Heart right ventricle (tissue), 16 donors: ENCODE data around the gene GABPB1. TPM values are rescaled to one million over a fixed set of nuclear protein-coding genes. Genes with fewer than 3 reads are reported as not detected.

Experiments used
- ATAC-seq, 8 donors: fragments of 200-7000 bp; cut with Tn5 transposase; one replicate each; pipeline ENCODE4 v1.9.1; 2020; ENCODE audit warnings: mild to moderate bottlenecking in 8 of 8, moderate library complexity in 8 of 8, moderate number of reproducible peaks in 1 of 8
- DNase-seq, 2 donors: peaks; one replicate each; pipeline ENCODE4 v3.0.0-alpha.2; 2020
- H3K27ac ChIP-seq, 10 donors: fragments of 200-600 bp; sonication (generic) in 2 of 10; one replicate each; pipeline versions ENCODE4 v1.5.0 to v1.8.0; 2020 to 2022; ENCODE audit warnings: mild to moderate bottlenecking in 3 of 10
- H3K27me3 ChIP-seq, 7 donors: fragments of 200-600 bp; one replicate each; pipeline ENCODE4 v1.8.0; 2021 to 2022; ENCODE audit warnings: mild to moderate bottlenecking in 2 of 7
- H3K36me3 ChIP-seq, 9 donors: fragments of 200-600 bp; sonication (generic) in 1 of 9; one replicate each; pipeline versions ENCODE4 v1.5.0 to v1.8.0; 2020 to 2022; ENCODE audit warnings: mild to moderate bottlenecking in 2 of 9
- H3K4me1 ChIP-seq, 9 donors: fragments of 200-600 bp; sonication (generic) in 1 of 9; one replicate each; pipeline versions ENCODE4 v1.5.0 to v1.8.0; 2020 to 2022; ENCODE audit warnings: mild to moderate bottlenecking in 4 of 9
- H3K4me3 ChIP-seq, 10 donors: fragments of 200-600 bp; sonication (generic) in 2 of 10; one replicate each; pipeline versions ENCODE4 v1.5.0 to v1.8.0; 2020 to 2022; ENCODE audit warnings: mild to moderate bottlenecking in 7 of 10, moderate library complexity in 2 of 10
- H3K9me3 ChIP-seq, 11 donors: fragments of 200-600 bp in 10 of 11; sonication (generic) in 2 of 11; one replicate each; pipeline versions ENCODE4 v1.5.0 to v1.8.0; 2013 to 2022; ENCODE audit warnings: mild to moderate bottlenecking in 2 of 11, control low read depth in 1 of 11, moderate library complexity in 1 of 11
- WGBS, 2 donors: extraction: QIAGEN DNeasy Blood & Tissue Kit; methylation state at CpG; one replicate each; pipeline ENCODE4 v1.1.7; 2013; ENCODE audit warnings: inconsistent platforms in 1 of 2; 5-methylcytosine and 5-hydroxymethylcytosine counted together
- intact Hi-C, 10 donors: fragments of 100-400 bp; cut with DNase I; formaldehyde crosslinking; loops; one replicate each; pipeline versions ENCODE4 v1.11.1 to v1.14.2; 2022
- polyA plus RNA-seq, 2 donors: library from polyadenylated mRNA; stranded (reverse); fragments of 200-250 nt; gene quantifications; one replicate each; pipeline ENCODE4 v1.2.3, GENCODE V29; 2013
- total RNA-seq, 10 donors: library from RNA; stranded (reverse); fragmentation: NEBNext Ultra II Directional in 3 of 10; extraction: Animal tissue kit (Norgen Biotek cat#: 25700) in 3 of 10; gene quantifications; one replicate each; pipeline versions ENCODE4 v1.2.1 to v1.2.4, GENCODE V29; 2021 to 2023
- TF ChIP-seq, protein P1 (sequence below), 9 donors: fragments of 200-600 bp; sonication (generic) in 2 of 9; IDR thresholded peaks; one replicate each; pipeline versions ENCODE4 v1.5.0 to v1.8.0; 2021 to 2022; ENCODE audit warnings: antibody characterized with exemption in 9 of 9, mild to moderate bottlenecking in 5 of 9, moderate library complexity in 1 of 9
- donor health status: Arrhythmogenic right ventricular cardiomyopathy.
- donor health status: ischemic (EF 13 %, LVEDD 7.1; RV severe dilation, severe dysfunction).
- donor health status: healthy with polysubstance abuse.
- donor health status: DM: no; HTN: yes; CAD: no.
- donor health status: DM: no; HTN: no; CAD: no.
- donor health status: ischemic (EF 25% LVEDD 6.9; RV normal size, moderate dysfunction).
- donor health status: ischemic (EF 25% LVEDD 5.7; RV mildly dilated, moderate dysfunction).
- donor health status: healthy.
- donor health status: DM: yes; HTN: yes; CAD: no.
- donor health status: Ischemic cardiomyopathy.
- donor health status: ischemic (EF 35%, LVEDD 5.7; RV mildly dilated, moderate dysfunction).
- donor health status: nonischemic (EF 11% LVEDD 7.7; RV severe dilation, severe dysfunction).
- donor health status: DM: yes; HTN: yes; CAD: no.
- donor health status: PGD.
- donor health status: ischemic (EF 29% LVEDD 5.4; RV normal size, mild dysfunction).
- donor health status: nonischemic (EF 23%, LVEDD 6.1; RV moderate dilation, normal function).

Gene GABPB1
- total and polyA plus RNA-seq, 12 donors = 5.3 to 12.6 (median 8.5) TPM

DNA sequence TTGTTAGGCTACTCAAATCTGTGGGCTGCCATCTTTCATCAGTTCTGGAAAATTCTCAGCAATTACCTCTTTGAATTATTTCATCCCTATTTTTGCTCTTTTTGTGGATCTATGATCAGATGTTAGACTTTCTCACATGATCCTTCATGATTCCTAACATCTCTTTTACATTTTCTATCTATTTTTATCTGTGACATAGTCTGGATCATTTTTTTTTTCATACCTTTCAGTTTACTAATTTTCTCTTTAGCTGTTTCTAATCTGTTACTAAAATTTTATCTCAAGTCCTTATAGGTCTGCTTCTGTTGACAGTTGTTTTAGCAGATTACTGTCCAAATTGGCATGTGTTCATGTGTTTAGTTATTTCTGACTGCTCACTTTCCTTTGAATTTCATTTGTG is 47.2 kb downstream of the GABPB1 start:
- intact Hi-C loops = no loop called here
- no peak for ATAC-seq

GRCh38 chr15:50304836-50305235 is 50.2 kb downstream of the GABPB1 start:
- H3K27me3 ChIP-seq = no peaks in the 10 kb centered on the region
- intact Hi-C loops = no loop called here
- no peak for ATAC-seq

More for the DNA sequence above, 47.2 kb downstream of the GABPB1 start:
- TF ChIP-seq, protein P1, sequence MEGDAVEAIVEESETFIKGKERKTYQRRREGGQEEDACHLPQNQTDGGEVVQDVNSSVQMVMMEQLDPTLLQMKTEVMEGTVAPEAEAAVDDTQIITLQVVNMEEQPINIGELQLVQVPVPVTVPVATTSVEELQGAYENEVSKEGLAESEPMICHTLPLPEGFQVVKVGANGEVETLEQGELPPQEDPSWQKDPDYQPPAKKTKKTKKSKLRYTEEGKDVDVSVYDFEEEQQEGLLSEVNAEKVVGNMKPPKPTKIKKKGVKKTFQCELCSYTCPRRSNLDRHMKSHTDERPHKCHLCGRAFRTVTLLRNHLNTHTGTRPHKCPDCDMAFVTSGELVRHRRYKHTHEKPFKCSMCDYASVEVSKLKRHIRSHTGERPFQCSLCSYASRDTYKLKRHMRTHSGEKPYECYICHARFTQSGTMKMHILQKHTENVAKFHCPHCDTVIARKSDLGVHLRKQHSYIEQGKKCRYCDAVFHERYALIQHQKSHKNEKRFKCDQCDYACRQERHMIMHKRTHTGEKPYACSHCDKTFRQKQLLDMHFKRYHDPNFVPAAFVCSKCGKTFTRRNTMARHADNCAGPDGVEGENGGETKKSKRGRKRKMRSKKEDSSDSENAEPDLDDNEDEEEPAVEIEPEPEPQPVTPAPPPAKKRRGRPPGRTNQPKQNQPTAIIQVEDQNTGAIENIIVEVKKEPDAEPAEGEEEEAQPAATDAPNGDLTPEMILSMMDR (IDR thresholded peaks at IDR 0.05) = no peak
- H3K27me3 ChIP-seq = no peaks in the 10 kb centered on the region
- H3K36me3 ChIP-seq = peaks cover 0 to 40% (median 20%) of the 10 kb centered on the region in 9 donors
- H3K4me3 ChIP-seq = no peak overlapping the region
- H3K9me3 ChIP-seq = peaks cover 0 to 17% (median 9%) of the 10 kb centered on the region in 11 donors
- H3K4me1 ChIP-seq = peaks cover 0 to under 1% (median 0%) of the 10 kb centered on the region in 9 donors
- DNase-seq = no peak
- no peak overlapping the region for H3K27ac ChIP-seq

GRCh38 chr15:50302581-50302980 is 52.4 kb downstream of the GABPB1 start:
- ATAC-seq (no peak), DNase-seq (no peak)
- intact Hi-C loops = no loop called here
- Histone ChIP-seq H3K4me1 (peaks cover 0 to 3% (median 0%) of the 10 kb centered on the region in 9 donors), H3K4me3 (no peak overlapping the region), H3K27ac (no peak overlapping the region), H3K36me3 (peaks cover 0 to 76% (median 33%) of the 10 kb centered on the region in 9 donors), H3K9me3 (peaks cover 0 to 6% (median 1%) of the 10 kb centered on the region in 11 donors), H3K27me3 (no peaks in the 10 kb centered on the region)
- WGBS, 2 donors = 89 to 100% methylated on average over 1 of the region's 1 CpG
- TF ChIP-seq, protein P1 (IDR thresholded peaks at IDR 0.05) = no peak

More at GRCh38 chr15:50304836-50305235, 50.2 kb downstream of the GABPB1 start:
- H3K27ac ChIP-seq = no peak overlapping the region
- peaks cover 0 to 70% (median 36%) of the 10 kb centered on the region in 9 donors for H3K36me3 ChIP-seq
- DNase-seq = no peak
- H3K9me3 ChIP-seq = peaks cover 0 to 17% (median 9%) of the 10 kb centered on the region in 11 donors
- TF ChIP-seq, protein P1 (IDR thresholded peaks at IDR 0.05) = no peak
- WGBS, 2 donors = 82 to 84% methylated on average over 1 of the region's 1 CpG
- H3K4me3 ChIP-seq = no peak overlapping the region
- H3K4me1 ChIP-seq = peaks cover 0 to 3% (median 0%) of the 10 kb centered on the region in 9 donors

- no peak for DNase-seq
- 93 to 98% methylated on average over 2 of the region's 2 CpGs for WGBS, 2 donors
- intact Hi-C loops = no loop called here
- TF ChIP-seq, protein P1 (IDR thresholded peaks at IDR 0.05) = no peak
- H3K27ac ChIP-seq = no peak overlapping the region
- H3K4me3 ChIP-seq = no peak overlapping the region
- H3K4me1 ChIP-seq = peaks cover 0 to 3% (median 0%) of the 10 kb centered on the region in 9 donors
- no peak for ATAC-seq
- no peaks in the 10 kb centered on the region for H3K27me3 ChIP-seq
- peaks cover 0 to 87% (median 27%) of the 10 kb centered on the region in 9 donors for H3K36me3 ChIP-seq
- no peaks in the 10 kb centered on the region for H3K9me3 ChIP-seq
Measured at GRCh38 chr15:50298340-50298739, 56.7 kb downstream of the GABPB1 start.
